ENCODE results near the gene SEMA7A.
"Not testable (repeated sequence)": the region's sequence is repeated elsewhere in the genome, so short reads cannot be mapped to it uniquely, and the experiment has no call there.

Gene SEMA7A, protein sequence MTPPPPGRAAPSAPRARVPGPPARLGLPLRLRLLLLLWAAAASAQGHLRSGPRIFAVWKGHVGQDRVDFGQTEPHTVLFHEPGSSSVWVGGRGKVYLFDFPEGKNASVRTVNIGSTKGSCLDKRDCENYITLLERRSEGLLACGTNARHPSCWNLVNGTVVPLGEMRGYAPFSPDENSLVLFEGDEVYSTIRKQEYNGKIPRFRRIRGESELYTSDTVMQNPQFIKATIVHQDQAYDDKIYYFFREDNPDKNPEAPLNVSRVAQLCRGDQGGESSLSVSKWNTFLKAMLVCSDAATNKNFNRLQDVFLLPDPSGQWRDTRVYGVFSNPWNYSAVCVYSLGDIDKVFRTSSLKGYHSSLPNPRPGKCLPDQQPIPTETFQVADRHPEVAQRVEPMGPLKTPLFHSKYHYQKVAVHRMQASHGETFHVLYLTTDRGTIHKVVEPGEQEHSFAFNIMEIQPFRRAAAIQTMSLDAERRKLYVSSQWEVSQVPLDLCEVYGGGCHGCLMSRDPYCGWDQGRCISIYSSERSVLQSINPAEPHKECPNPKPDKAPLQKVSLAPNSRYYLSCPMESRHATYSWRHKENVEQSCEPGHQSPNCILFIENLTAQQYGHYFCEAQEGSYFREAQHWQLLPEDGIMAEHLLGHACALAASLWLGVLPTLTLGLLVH

DNA sequence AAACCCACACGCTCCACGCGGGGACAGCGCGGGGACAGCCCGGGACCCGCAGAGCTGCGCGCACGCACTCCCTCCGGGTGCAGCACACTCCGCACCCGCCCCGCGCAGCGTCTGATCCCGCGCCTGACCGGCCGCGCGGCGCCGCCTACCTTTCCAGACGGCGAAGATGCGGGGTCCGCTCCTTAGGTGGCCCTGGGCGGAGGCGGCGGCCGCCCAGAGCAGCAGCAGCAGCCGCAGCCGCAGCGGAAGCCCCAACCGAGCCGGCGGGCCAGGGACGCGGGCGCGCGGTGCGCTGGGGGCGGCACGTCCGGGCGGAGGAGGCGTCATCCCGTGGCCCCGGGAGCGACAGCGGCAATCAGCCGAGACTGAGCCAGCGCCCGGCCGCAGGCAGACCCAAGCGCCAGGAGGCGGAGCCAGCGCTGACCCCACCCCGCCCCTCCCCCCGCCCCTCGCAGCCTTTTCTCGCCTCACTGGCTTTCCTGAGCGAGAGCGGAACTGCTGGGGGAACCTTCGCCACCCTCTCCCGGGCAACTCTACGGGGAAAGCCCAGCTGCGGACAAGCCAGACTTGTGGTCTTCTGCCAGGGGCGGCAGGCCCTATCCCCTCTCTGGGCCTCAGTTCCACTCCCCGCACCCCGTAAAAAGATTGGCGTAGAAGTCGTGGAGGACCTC lies at the start of gene SEMA7A:
SEMA7A (minus strand) TSS at position 367 of the 671 bp plus-strand sequence; CDS start at position 327, 40 bp downstream.
- DNase-seq: peak; percentile 85

DNA sequence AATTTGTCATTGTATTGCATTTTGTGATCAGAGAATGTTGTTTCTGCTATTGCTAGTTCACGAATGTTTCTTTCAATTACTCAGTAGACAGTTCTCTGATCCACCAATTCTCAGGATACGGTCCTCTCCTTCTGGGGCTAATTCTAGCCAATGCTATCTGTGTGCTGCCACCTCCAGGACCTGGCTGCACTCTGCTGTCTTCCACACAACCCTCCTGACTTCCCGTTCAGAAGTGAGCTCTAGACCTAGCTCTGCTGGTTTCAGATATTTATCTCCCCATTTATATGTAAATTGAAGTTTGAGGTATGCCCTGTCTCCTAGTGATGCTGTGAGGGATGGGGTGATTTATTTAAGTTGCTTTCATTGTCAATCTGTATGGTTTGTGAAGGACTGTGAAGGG lies 48.9 kb upstream of the SEMA7A start:
- DNase-seq: no peak

DNA sequence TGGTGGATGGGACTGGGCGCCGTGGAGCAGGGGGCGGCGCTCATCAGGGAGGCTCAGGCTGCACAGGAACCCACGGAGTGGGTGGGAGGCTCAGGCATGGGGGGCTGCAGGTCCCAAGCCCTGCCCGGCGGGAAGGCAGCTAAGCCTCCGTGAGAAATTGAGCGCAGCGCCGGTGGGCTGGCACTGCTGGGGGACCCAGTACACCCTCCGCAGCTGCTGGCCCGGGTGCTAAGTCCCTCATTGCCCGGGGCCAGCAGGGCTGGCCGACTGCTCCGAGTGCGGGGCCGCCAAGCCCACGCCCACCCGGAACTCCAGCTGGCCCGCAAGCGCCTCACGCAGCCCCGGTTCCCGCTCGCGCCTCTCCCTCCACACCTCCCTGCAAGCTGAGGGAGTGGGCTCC lies 46.6 kb upstream of the SEMA7A start:
- DNase-seq: not testable (repeated sequence)

GRCh38 chr15:74471621-74472020 lies 37.9 kb upstream of the SEMA7A start:
- DNase-seq: not testable (repeated sequence)

DNA sequence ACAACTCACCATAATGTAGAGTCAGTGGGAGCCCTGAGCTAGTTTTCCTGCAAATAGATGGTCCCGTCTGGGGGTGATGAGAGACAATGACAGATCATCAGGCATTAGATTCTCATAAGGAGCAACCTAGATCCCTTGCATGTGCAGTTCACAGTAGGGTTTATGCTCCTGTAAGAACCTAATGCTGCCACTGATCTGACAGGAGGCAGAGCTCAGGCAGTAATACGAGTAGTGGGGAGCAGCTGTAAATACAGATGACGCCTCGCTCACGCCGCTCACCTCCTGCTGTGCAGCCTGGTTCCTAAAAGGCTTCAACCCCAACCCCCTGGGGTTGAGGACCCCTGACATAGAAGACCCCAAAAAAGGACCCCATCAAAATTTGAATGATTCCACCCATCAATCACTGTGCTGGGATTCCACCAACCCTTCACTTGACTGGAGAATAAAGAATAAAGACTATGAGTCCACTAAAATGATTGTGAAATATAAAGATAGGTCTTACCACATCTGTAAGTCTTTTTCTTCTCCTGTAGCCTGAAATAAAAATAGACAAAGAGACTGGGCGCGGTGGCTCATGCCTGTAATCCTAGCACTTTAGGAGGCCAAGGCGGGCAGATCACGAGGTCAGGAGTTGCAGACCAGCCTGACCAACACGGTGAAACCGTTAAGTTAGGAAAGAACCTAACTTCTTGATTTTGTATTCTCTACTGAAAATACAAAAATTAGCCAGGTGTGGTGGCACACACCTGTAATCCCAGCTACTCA lies 37.1 kb upstream of the SEMA7A start:
- no peak for DNase-seq

- no peak for DNase-seq
Observed at GRCh38 chr15:74468341-74469032, 34.7 kb upstream of the SEMA7A start.

GRCh38 chr15:74466570-74466969 lies 32.8 kb upstream of the SEMA7A start:
- no peak for DNase-seq

DNA sequence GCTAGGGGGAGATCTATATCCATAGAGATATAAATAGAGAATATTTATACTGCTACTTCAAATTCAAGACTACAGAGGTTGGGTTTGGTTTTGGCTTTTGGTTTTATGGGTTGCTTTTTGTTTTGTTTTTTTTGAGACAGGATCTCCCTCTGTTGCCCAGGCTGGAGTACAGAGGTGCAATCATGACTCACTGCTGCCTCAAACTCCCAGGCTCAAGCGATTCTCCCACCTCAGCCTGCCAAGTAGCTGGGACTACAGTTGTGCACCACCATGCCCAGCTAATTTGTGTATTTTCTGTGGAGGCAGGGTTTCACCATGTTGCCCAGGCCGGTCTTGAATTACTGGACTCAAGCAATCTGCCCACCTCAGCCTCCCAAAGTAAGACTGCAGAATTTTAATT lies 31.1 kb upstream of the SEMA7A start:
- no peak for DNase-seq

DNA sequence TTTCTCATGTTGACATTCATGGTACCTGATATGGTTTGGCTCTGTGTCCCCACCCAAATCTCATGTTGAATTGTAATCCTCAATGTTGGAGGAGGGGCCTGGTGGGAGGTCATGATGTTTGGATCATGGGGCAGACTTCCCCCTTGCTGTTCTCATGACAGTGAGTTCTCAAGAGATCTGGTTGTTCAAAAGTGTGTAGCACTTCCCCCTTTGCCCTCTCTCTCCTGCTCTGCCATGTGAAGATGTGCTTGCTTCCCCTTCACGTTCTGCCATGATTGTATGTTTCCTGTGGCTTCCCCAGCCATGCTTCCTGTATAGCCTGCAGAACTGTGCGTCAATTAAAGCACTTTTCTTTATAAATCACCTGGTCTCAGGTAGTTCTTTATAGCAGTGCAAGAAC lies 30.5 kb upstream of the SEMA7A start:
- DNase-seq: no peak

- no peak for DNase-seq
Observed at GRCh38 chr15:74463634-74464033, 29.9 kb upstream of the SEMA7A start.

DNA sequence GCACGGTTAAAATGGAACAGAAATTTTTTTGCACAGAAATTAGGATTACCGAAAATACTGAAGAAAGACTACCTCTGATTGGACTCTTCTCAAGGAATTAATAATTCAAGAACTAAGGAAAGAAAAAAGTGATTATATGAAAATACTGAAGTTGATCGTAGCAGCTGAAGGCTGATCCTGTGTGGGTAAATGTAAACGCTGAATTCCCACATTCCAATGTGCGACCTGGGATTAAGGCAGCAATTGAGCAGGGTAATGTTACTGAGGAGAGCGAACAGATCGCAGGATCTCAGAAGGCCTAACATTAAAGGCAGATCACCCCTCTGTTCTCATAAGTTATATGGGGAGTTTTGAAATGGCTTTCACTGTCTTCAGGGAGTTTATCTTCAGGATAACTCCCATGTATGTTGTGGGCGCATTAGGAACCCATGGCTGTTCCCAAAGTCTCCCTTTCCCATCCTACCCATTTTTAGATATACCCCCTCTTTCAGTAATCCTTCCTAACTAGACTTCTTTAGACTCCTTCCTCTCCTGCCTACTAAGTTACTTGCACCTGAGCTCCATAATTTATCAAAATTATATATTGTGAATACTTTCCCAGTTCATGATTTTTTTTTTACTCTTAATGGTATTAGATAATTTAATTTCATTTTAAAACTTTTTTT lies 28.2 kb upstream of the SEMA7A start:
- DNase-seq: peak; percentile 8

DNA sequence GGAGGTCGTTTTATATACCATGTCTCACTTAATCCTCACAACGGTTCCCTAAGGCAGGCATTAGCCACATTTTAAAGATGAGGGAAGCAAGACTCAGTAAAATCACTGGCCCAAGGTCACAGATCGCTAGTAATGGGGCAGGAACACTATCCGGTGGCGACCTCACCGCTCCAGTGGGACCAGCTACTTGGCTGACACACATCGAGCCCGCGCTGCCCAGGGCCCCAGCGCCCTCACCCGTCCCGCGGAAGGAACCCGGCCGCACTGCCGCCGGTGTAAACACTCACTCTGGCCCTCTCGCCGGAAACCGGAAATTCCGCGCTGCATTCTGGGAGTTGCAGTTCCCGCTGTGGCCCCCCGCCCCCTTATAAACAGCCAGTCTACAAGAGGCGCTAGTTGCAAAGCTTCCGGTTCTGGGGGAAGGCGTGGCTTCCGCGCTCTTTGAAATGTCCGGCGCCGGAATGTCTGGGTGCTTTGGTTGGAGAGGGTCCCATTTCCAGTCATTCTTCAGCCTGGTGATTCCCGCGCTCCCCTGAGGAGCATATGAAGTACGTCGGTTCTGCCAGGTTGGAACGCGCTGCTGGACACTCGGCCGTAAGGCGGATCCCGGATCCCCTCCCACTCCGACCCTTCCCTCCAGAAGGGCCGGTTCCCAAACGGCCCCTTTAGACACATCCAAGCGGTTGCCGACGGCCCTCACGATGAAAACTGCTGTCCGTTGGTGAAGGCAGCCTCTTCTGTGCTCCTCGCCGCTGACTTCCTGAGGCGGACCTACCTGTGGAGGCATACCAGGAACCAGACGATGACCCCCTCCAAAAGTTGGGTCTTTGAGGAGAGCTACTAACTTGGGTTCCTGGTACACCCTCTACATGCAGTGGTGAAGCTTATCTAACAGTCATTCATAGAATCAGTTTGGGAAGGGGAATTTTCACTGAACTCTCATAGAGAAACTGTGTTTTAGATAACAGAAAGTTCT lies 27.4 kb upstream of the SEMA7A start, which contains the start of gene UBL7:
UBL7 (minus strand) TSS at position 290 of the 976 bp plus-strand sequence. CDS start 2,293 bp downstream, outside the sequence.
- DNase-seq: peak; percentile 97

- no peak for DNase-seq
Observed at GRCh38 chr15:74460298-74460697, 26.5 kb upstream of the SEMA7A start.

DNA sequence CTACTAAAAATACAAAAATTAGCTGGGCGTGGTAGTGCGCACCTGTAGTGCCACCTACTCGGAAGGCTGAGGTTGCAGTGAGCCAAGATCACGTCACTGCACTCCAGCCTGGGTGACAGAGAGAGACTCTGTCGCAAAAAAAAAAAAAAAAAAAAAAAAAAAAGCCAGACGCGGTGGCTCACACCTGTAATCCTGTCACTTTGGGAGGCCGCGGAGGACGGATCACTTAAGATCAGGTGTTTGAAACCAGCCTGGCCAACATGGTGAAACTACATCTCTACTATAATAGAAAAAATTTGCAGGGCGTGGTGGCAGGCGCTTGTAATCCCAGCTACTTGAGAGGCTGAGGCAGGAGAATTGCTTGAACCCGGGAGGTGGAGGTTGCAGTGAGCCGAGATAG lies 26.0 kb upstream of the SEMA7A start:
- not testable (repeated sequence) for DNase-seq

DNA sequence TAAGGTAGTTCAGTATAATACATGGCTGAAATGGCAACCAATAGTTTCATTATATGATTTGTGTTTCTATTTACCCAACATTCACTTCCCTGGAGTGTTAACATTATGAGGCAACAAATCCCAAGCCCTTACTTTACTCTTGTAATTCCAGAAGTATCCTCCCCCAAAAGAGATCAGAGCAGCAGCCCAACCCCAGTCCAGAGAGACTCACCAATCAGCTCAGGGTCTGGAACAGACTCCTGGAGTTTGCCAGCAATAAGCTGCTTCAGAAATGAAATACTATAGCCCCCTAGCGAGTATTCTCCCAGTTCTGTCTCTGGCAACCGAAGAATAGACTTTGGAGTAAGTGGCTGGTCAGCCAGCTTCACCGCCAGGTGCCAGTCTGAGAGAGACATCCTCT lies 24.7 kb upstream of the SEMA7A start:
- no peak for DNase-seq

- DNase-seq: not testable (repeated sequence)
Observed at GRCh38 chr15:74457036-74457435, 23.3 kb upstream of the SEMA7A start.

GRCh38 chr15:74454764-74455500 lies 21.2 kb upstream of the SEMA7A start:
- no peak for DNase-seq

DNA sequence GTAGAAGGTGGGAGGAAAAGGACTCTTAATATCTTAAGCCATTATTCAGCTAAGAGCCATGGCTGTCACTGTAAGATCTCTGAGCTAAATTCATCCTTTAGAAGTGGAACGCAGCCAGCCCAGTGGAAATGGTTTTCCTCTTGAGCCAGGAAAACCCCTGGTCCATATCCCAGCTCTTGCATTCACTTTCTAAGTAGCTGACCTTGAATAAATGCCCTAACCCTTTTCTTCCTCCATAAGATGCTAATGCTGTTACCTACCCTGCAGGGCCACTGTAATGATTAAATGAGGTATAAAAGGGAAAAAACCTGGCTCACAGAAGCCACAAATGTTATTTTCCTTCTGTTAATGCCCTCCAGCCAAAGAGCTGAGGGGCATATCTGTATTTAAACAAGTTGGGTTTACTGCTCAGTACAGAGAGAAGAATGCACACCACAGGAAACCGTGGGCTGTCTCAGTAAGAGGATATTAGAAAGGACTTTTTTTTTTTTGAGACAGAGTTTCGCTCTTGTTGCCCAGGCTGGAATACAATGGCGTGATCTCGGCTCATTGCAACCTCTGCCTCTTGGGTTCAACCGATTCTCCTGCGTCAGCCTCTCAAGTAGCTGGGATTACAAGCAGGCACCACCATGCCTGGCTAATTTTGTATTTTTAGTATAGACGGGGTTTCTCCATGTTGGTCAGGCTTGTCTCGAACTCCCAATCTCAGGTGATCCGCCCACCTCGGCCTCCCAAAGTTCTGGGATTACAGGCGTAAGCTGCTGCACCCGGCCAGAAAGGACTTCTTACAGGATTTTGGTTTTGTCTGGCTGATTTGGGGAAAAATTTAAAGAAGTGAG lies 20.4 kb upstream of the SEMA7A start:
- no peak for DNase-seq

Data from hematopoietic multipotent progenitor cell treated with erythropoietin and hydrocortisone succinate and interleukin-3 and kit ligand, for 8 days (in vitro differentiated cells).